GM19467 (cell line): ENCODE data around the gene RBM12.
"Not testable (repeated sequence)": the region's sequence is repeated elsewhere in the genome, so short reads cannot be mapped to it uniquely, and the experiment has no call there.

Experiments used
- ATAC-seq: cut with Tn5 transposase; IDR thresholded peaks from one replicate; pipeline ENCODE4 v1.9.1; 2021; ENCODE audit warnings: mild to moderate bottlenecking, moderate library complexity; ENCODE audit not compliant: unreplicated experiment

RBM12 gene

GRCh38 chr20:35699127-35699956 lies 34.6 kb upstream of the RBM12 start, which contains the start of the genes NFS1 and ROMO1:
NFS1 (minus strand) TSS chr20:35699352; CDS start chr20:35699288, 64 bp downstream.
ROMO1 (plus strand) TSS chr20:35699405; CDS start chr20:35699633, 228 bp downstream.
- peak; percentile 81 for ATAC-seq

- peak; percentile 4 for ATAC-seq
These were observed 33.8 kb upstream of the RBM12 start for GRCh38 chr20:35698298-35699126.

- no peak for ATAC-seq
These were observed 33.1 kb upstream of the RBM12 start for GRCh38 chr20:35697696-35698297.

GRCh38 chr20:35695978-35696377 lies 31.3 kb upstream of the RBM12 start:
- ATAC-seq = no peak

GRCh38 chr20:35695245-35695749 lies 30.6 kb upstream of the RBM12 start:
- ATAC-seq = no peak

- ATAC-seq = no peak
These were observed 25.6 kb upstream of the RBM12 start for GRCh38 chr20:35690265-35690664.

- ATAC-seq = not testable (repeated sequence)
These were observed 22.2 kb upstream of the RBM12 start for GRCh38 chr20:35686872-35687271.

GRCh38 chr20:35685368-35685767 lies 20.7 kb upstream of the RBM12 start:
- not testable (repeated sequence) for ATAC-seq

GRCh38 chr20:35681960-35682359 lies 17.3 kb upstream of the RBM12 start:
- no peak for ATAC-seq

- ATAC-seq = no peak
These were observed 15.9 kb upstream of the RBM12 start for GRCh38 chr20:35680452-35681183.

- no peak for ATAC-seq
These were observed 10.2 kb upstream of the RBM12 start for GRCh38 chr20:35674921-35675320.

- no peak for ATAC-seq
These were observed 9.2 kb upstream of the RBM12 start for GRCh38 chr20:35673884-35674283.

GRCh38 chr20:35669681-35670080 lies 5.0 kb upstream of the RBM12 start:
- no peak for ATAC-seq

GRCh38 chr20:35669221-35669620 lies 4.5 kb upstream of the RBM12 start:
- no peak for ATAC-seq

- ATAC-seq = no peak
These were observed 1.2 kb upstream of the RBM12 start for GRCh38 chr20:35665949-35666288.

- ATAC-seq = peak; percentile 46
These were observed 909 bp downstream of the RBM12 start for GRCh38 chr20:35663516-35664465.

- ATAC-seq = no peak
These were observed 2.1 kb downstream of the RBM12 start for GRCh38 chr20:35662551-35662950.

- no peak for ATAC-seq
These were observed 2.8 kb downstream of the RBM12 start for GRCh38 chr20:35661908-35662307.

- no peak for ATAC-seq
These were observed 3.6 kb downstream of the RBM12 start for GRCh38 chr20:35661053-35661452.
